ENCODE data around the gene GNPTAB. TPM values are rescaled to one million over a fixed set of nuclear protein-coding genes. Genes with fewer than 3 reads are reported as not detected.

The GNPTAB gene
- total and polyA plus RNA-seq, 2 of the 4 experiments (the other 2 are of a cell fraction) = 16.0 to 24.2 TPM

DNA sequence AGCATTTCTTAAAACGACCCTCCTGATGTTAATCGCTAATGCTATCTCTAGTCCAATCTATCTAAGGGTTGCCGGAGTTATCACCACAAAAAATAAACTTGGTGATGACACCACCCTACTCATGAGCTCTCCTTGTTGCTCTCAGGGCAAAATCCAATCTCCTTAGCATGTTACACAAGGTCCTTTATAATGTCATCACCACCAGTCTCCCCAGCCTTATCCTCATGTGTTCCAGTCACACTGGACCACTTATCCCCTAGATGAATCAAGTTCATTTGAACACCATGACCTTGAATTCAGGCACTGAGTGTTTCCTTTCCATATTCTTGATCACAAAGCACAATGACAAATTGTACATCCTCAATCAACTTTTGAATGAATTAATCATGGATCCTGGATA, 27.6 kb upstream of the GNPTAB start:
- H4K5ac ChIP-seq (ENCODE audit: low read depth, low read length) = peak overlapping the region; percentile 62; the same call in 1 of the 2 replicates
- H3K4me1 ChIP-seq (ENCODE audit: control insufficient read depth, insufficient read depth, low read length) = peaks cover 20% of the 10 kb centered on the region
- no peak overlapping the region for H2BK5ac ChIP-seq (ENCODE audit: low read depth, low read length, poor library complexity, severe bottlenecking)
- ATAC-seq (ENCODE audit: low read depth) (no peak), DNase-seq (no peak)
- H3K23ac ChIP-seq (ENCODE audit: low read depth, low read length) = no peak overlapping the region
- H2BK20ac ChIP-seq (ENCODE audit: low read depth, low read length) = peak overlapping the region; percentile 69; the same call in 1 of the 2 replicates
- H4K8ac ChIP-seq (ENCODE audit: low read depth in 2 of 2, low read length in 2 of 2) = no peak overlapping the region
- no peak overlapping the region for H3K9ac ChIP-seq (ENCODE audit: low read depth, low read length)
- peak overlapping the region; percentile 15; the same call in 1 of the 2 replicates for H3K4ac ChIP-seq (ENCODE audit: low read depth, low read length)
- H3K4me3 ChIP-seq (ENCODE audit: insufficient read depth, low read depth, low read length) = no peak overlapping the region
- no peaks in the 10 kb centered on the region for H4K20me1 ChIP-seq (ENCODE audit: insufficient read depth, low read length)
- peak overlapping the region; percentile 12; the same call in 1 of the 2 replicates for H2BK120ac ChIP-seq (ENCODE audit: low read depth, low read length)
- no peaks in the 10 kb centered on the region for H3K36me3 ChIP-seq (ENCODE audit: control insufficient read depth, insufficient read depth, low read length)
- CTCF ChIA-PET = no interaction called here
- 100% methylated on average over 1 of the region's 3 CpGs; no CpG with 5 or more reads in 1 of the 2 experiments for WGBS, 2 experiments (ENCODE audit: extremely low coverage in 2 of 2, insufficient read length in 1 of 2)
- in situ Hi-C loops (cut with MboI; ENCODE audit: low sequenced_read_pairs) (no loop called here), intact Hi-C loops (cut with micrococcal nuclease) (no loop called here), dilution Hi-C loops (cut with HindIII; ENCODE audit: low sequenced_read_pairs, unreplicated experiment) (no loop called here)
- no peaks in the 10 kb centered on the region for H3K27me3 ChIP-seq (ENCODE audit: control insufficient read depth, insufficient read depth, low read length)
- H2AK5ac ChIP-seq (ENCODE audit: low read depth, low read length) = peak overlapping the region; percentile 42; the same call in 1 of the 2 replicates
- H3K9me3 ChIP-seq (ENCODE audit: control insufficient read depth, insufficient read depth, low read length) = no peaks in the 10 kb centered on the region
- BruUV-seq (replicated peaks) = no TSS peak
- POLR2A ChIA-PET (ENCODE audit: unreplicated experiment) = interaction anchor here (0.5 kb wide), 1 partner anchor 33 kb away, joined by 6 read pairs; no protein-coding TSS in a partner anchor
- H2BK15ac ChIP-seq (ENCODE audit: low read depth, low read length) = 0 out of 3 replicates have a peak overlapping the region, but pooled peaks have one; percentile 11
- H3K27ac ChIP-seq (ENCODE audit: insufficient read depth, low read length) = no peak overlapping the region
- no peak overlapping the region for H3K4me2 ChIP-seq (ENCODE audit: low read depth, low read length)
- H3K9me1 ChIP-seq (ENCODE audit: insufficient read depth, low read length) = peaks cover 8% of the 10 kb centered on the region; the same call in 1 of the 2 replicates
- TF ChIP-seq, protein P1, sequence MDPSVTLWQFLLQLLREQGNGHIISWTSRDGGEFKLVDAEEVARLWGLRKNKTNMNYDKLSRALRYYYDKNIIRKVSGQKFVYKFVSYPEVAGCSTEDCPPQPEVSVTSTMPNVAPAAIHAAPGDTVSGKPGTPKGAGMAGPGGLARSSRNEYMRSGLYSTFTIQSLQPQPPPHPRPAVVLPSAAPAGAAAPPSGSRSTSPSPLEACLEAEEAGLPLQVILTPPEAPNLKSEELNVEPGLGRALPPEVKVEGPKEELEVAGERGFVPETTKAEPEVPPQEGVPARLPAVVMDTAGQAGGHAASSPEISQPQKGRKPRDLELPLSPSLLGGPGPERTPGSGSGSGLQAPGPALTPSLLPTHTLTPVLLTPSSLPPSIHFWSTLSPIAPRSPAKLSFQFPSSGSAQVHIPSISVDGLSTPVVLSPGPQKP (IDR thresholded peaks at IDR 0.05; ENCODE audit: borderline replicate concordance, low read depth, low read length) = no peak
- no peak for TF ChIP-seq RCOR1 (IDR thresholded peaks at IDR 0.05; ENCODE audit: insufficient replicate concordance, low read length)
- TF ChIP-seq RFX5 (IDR thresholded peaks at IDR 0.05; ENCODE audit: low read depth, low read length) = no peak
- TF ChIP-seq BHLHE40 (IDR thresholded peaks at IDR 0.05; ENCODE audit: low read depth, low read length) = no peak
- TF ChIP-seq SMC3 (IDR thresholded peaks at IDR 0.05; ENCODE audit: low read depth, low read length) = no peak
- TF ChIP-seq, protein P2, sequence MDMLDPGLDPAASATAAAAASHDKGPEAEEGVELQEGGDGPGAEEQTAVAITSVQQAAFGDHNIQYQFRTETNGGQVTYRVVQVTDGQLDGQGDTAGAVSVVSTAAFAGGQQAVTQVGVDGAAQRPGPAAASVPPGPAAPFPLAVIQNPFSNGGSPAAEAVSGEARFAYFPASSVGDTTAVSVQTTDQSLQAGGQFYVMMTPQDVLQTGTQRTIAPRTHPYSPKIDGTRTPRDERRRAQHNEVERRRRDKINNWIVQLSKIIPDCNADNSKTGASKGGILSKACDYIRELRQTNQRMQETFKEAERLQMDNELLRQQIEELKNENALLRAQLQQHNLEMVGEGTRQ (IDR thresholded peaks at IDR 0.05; ENCODE audit: low read depth, low read length) = no peak
- no peak overlapping the region for H2AFZ ChIP-seq (replicated peaks; ENCODE audit: low read length, poor library complexity)
- peak overlapping the region; percentile 84; the same call in 1 of the 2 replicates for H3K18ac ChIP-seq (ENCODE audit: low read depth, low read length)
- no peak overlapping the region for H2AK9ac ChIP-seq (replicated peaks; ENCODE audit: low read depth, low read length, poor library complexity)
- no peaks in the 10 kb centered on the region for H3K79me1 ChIP-seq (ENCODE audit: low read depth in 1 of 2, low read length in 2 of 2)
- H3K56ac ChIP-seq (ENCODE audit: extremely low read depth, insufficient read depth, low read length) = no peak overlapping the region
- 0 out of 2 replicates have a peak overlapping the region, but pooled peaks have one; percentile 19 for H4K91ac ChIP-seq (ENCODE audit: insufficient read depth, low read depth, low read length)
- H3K14ac ChIP-seq (replicated peaks; ENCODE audit: low read depth, low read length) = no peak overlapping the region
